ENCODE measurements around the gene PRKAG3. TPM values are rescaled to one million over a fixed set of nuclear protein-coding genes. Genes with fewer than 3 reads are reported as not detected.

Gene PRKAG3
- total RNA-seq, 4 donors from 2014 or later: not detected

GRCh38 chr2:218798767-218799504 lies 32.7 kb downstream of the PRKAG3 start:
- TF ChIP-seq POLR2AphosphoS5 (IDR thresholded peaks at IDR 0.05): no peak
- TF ChIP-seq POLR2A (IDR thresholded peaks at IDR 0.05; ENCODE audit: low read depth): no peak
- TF ChIP-seq CTCF (IDR thresholded peaks at IDR 0.05): no peak
- TF ChIP-seq EP300 (IDR thresholded peaks at IDR 0.05): no peak
- Histone ChIP-seq H3K9me3 (no peaks in the 10 kb centered on the region), H3K4me1 (no peaks in the 10 kb centered on the region), H3K36me3 (no peaks in the 10 kb centered on the region), H3K27ac (replicated peaks in 1 of 4) (no peak overlapping the region), H3K4me3 (no peak overlapping the region), H3K27me3 (no peaks in the 10 kb centered on the region)
- intact Hi-C loops (cut with DNase I): no loop called here
- DNase-seq (ENCODE audit: extremely low spot score): no peak
- WGBS: 56% methylated on average over 12 of the region's 12 CpGs

- WGBS: 93% methylated on average over 4 of the region's 4 CpGs
- Histone ChIP-seq H3K27me3 (no peaks in the 10 kb centered on the region), H3K4me1 (no peaks in the 10 kb centered on the region), H3K4me3 (no peak overlapping the region), H3K27ac (replicated peaks in 1 of 4) (no peak overlapping the region), H3K9me3 (no peaks in the 10 kb centered on the region), H3K36me3 (no peaks in the 10 kb centered on the region)
- TF ChIP-seq POLR2A (IDR thresholded peaks at IDR 0.05; ENCODE audit: low read depth) (no peak), POLR2AphosphoS5 (IDR thresholded peaks at IDR 0.05) (no peak), EP300 (IDR thresholded peaks at IDR 0.05) (no peak), CTCF (IDR thresholded peaks at IDR 0.05) (no peak)
- intact Hi-C loops (cut with DNase I): no loop called here
- DNase-seq (ENCODE audit: extremely low spot score): no peak
These were observed 34.9 kb downstream of the PRKAG3 start for GRCh38 chr2:218796691-218797090.

GRCh38 chr2:218792433-218792832 lies 39.2 kb downstream of the PRKAG3 start:
- DNase-seq (ENCODE audit: extremely low spot score): no peak
- no peak for TF ChIP-seq POLR2A (IDR thresholded peaks at IDR 0.05; ENCODE audit: low read depth)
- no peak for TF ChIP-seq EP300 (IDR thresholded peaks at IDR 0.05)
- no peak for TF ChIP-seq POLR2AphosphoS5 (IDR thresholded peaks at IDR 0.05)
- TF ChIP-seq CTCF (IDR thresholded peaks at IDR 0.05): no peak
- H3K4me1 ChIP-seq: peaks cover 0 to 14% (median 2%) of the 10 kb centered on the region in 4 donors
- no peaks in the 10 kb centered on the region for H3K27me3 ChIP-seq
- H3K36me3 ChIP-seq: no peaks in the 10 kb centered on the region
- no peaks in the 10 kb centered on the region for H3K9me3 ChIP-seq
- intact Hi-C loops (cut with DNase I): no loop called here
- no peak overlapping the region for H3K27ac ChIP-seq (replicated peaks in 1 of 4)
- WGBS: 100% methylated on average over 1 of the region's 1 CpG
- H3K4me3 ChIP-seq: no peak overlapping the region

- intact Hi-C loops (cut with DNase I): no loop called here
- no peak for DNase-seq (ENCODE audit: extremely low spot score)
- Histone ChIP-seq H3K4me3 (no peak overlapping the region), H3K36me3 (no peaks in the 10 kb centered on the region), H3K27ac (replicated peaks in 1 of 4) (peak overlapping the region in 1 of 4 donors; percentile 46), H3K9me3 (no peaks in the 10 kb centered on the region), H3K4me1 (peaks cover 0 to 32% (median 8%) of the 10 kb centered on the region in 4 donors), H3K27me3 (no peaks in the 10 kb centered on the region)
- WGBS: 76% methylated on average over 2 of the region's 2 CpGs
- no peak for TF ChIP-seq CTCF (IDR thresholded peaks at IDR 0.05)
- TF ChIP-seq POLR2AphosphoS5 (IDR thresholded peaks at IDR 0.05): no peak
- TF ChIP-seq EP300 (IDR thresholded peaks at IDR 0.05): no peak
- TF ChIP-seq POLR2A (IDR thresholded peaks at IDR 0.05; ENCODE audit: low read depth): no peak
These were observed 42.9 kb downstream of the PRKAG3 start for GRCh38 chr2:218788529-218789255.
